ENCODE results near the gene MMAA.
"Not testable (repeated sequence)": the region's sequence is repeated elsewhere in the genome, so short reads cannot be mapped to it uniquely, and the experiment has no call there.

Gene MMAA

GRCh38 chr4:145626623-145626982 lies 7.4 kb downstream of the MMAA start:
- Histone ChIP-seq H3K4me1 (ENCODE audit: control insufficient read depth in 1 of 2, insufficient read depth in 1 of 2, low read depth in 1 of 2, low read length in 1 of 2) (no peaks in the 10 kb centered on the region), H3K27me3 (no peaks in the 10 kb centered on the region), H3K36me3 (no peaks in the 10 kb centered on the region), H3K4me3 (ENCODE audit: low read depth in 1 of 2, low read length in 1 of 2) (no peak overlapping the region), H3K9me3 (no peaks in the 10 kb centered on the region), H3K27ac (no peak overlapping the region)
- TF ChIP-seq CTCF (IDR thresholded peaks at IDR 0.05), result no peak

DNA sequence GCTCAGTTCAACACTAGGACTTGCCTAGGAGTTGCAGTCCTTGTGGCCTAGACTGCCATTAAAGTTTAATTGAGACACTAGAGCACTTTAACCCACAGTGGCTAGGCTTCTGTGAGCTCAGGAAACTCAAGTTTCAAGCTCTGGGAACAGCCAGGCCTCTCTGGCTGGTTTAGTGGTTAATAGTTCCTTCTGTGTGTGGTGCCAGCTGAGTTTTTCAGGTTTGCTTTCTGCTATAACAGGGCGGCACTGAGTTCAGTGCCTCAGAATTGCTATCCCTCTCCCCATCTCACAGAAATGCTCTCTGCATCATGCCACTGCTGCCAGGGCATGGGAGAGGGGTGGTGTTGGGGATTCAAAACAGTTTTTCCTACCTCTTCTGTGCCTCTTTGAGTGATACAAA lies 15.9 kb downstream of the MMAA start:
- H3K4me3 ChIP-seq (ENCODE audit: low read depth in 1 of 2, low read length in 1 of 2), result no peak overlapping the region
- H3K4me1 ChIP-seq (ENCODE audit: control insufficient read depth in 1 of 2, insufficient read depth in 1 of 2, low read depth in 1 of 2, low read length in 1 of 2), result no peaks in the 10 kb centered on the region
- H3K9me3 ChIP-seq, result no peaks in the 10 kb centered on the region
- H3K27ac ChIP-seq, result no peak overlapping the region
- no peak for TF ChIP-seq CTCF (IDR thresholded peaks at IDR 0.05)
- no peaks in the 10 kb centered on the region for H3K27me3 ChIP-seq
- no peaks in the 10 kb centered on the region for H3K36me3 ChIP-seq

- no peaks in the 10 kb centered on the region for H3K27me3 ChIP-seq
- H3K9me3 ChIP-seq, result no peaks in the 10 kb centered on the region
- no peaks in the 10 kb centered on the region for H3K36me3 ChIP-seq
- no peak for TF ChIP-seq CTCF (IDR thresholded peaks at IDR 0.05)
- no peak overlapping the region for H3K4me3 ChIP-seq (ENCODE audit: low read depth in 1 of 2, low read length in 1 of 2)
- no peaks in the 10 kb centered on the region for H3K4me1 ChIP-seq (ENCODE audit: control insufficient read depth in 1 of 2, insufficient read depth in 1 of 2, low read depth in 1 of 2, low read length in 1 of 2)
- no peak overlapping the region for H3K27ac ChIP-seq
These were observed 16.4 kb downstream of the MMAA start for GRCh38 chr4:145635630-145636029.

GRCh38 chr4:145639186-145639698 lies 20.1 kb downstream of the MMAA start:
- Histone ChIP-seq H3K36me3 (no peaks in the 10 kb centered on the region), H3K27me3 (no peaks in the 10 kb centered on the region), H3K4me3 (ENCODE audit: low read depth in 1 of 2, low read length in 1 of 2) (no peak overlapping the region), H3K27ac (no peak overlapping the region), H3K4me1 (ENCODE audit: control insufficient read depth in 1 of 2, insufficient read depth in 1 of 2, low read depth in 1 of 2, low read length in 1 of 2) (no peaks in the 10 kb centered on the region), H3K9me3 (no peaks in the 10 kb centered on the region)
- TF ChIP-seq CTCF (IDR thresholded peaks at IDR 0.05), result no peak

- H3K4me3 ChIP-seq (ENCODE audit: low read depth in 1 of 2, low read length in 1 of 2); H3K4me1 ChIP-seq (ENCODE audit: control insufficient read depth in 1 of 2, insufficient read depth in 1 of 2, low read depth in 1 of 2, low read length in 1 of 2); H3K9me3 ChIP-seq; H3K27me3 ChIP-seq; H3K36me3 ChIP-seq; H3K27ac ChIP-seq: not testable (repeated sequence)
These were observed 21.1 kb downstream of the MMAA start for GRCh38 chr4:145640236-145640635.

DNA sequence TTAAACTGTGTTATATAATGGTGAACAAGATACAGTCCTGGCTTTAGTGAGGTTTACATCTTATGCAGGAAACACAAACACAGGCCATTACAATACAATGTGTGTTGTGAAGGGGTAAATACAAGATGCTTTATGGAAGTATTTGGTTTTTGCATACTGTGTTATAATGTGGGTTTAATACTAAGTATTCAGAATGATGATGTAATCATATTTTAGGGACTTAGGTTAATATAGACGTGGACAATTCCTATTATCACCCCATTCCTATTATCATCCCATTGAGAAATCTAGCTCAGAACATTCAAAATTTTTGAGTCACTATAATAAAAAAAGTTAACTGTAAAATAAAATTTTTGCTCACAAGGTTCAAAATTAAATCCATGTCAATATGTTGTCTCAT lies 24.1 kb downstream of the MMAA start:
- H3K27me3 ChIP-seq, result no peaks in the 10 kb centered on the region
- H3K4me3 ChIP-seq (ENCODE audit: low read depth in 1 of 2, low read length in 1 of 2), result no peak overlapping the region
- H3K36me3 ChIP-seq, result no peaks in the 10 kb centered on the region
- H3K9me3 ChIP-seq, result no peaks in the 10 kb centered on the region
- no peak overlapping the region for H3K27ac ChIP-seq
- H3K4me1 ChIP-seq (ENCODE audit: control insufficient read depth in 1 of 2, insufficient read depth in 1 of 2, low read depth in 1 of 2, low read length in 1 of 2), result no peaks in the 10 kb centered on the region
- TF ChIP-seq CTCF (IDR thresholded peaks at IDR 0.05), result no peak

Measured in neutrophil (primary cell).